Measurements from ENCODE around the gene AGRP.

AGRP gene

DNA sequence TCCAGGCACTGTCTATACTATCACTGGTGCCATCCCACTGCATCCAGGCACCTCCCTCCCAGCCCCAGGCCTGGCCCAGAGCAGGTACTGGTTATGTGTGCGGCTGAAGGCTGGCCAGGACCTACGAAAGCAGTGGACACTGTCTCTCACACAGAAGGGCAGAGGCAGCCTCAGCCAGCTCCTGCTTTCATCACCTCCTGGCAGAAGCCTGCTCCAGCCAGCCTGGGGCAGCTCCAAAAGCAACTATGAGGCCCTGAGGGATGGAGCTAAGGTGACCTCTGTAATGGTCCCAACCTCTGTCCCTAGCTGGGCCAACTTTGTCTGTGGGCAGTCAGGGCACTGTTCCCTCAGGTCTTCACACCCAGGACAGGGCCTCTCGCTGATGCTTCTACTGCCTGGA, 33.6 kb downstream of the AGRP start:
- intact Hi-C loops (cut with DNase I; ENCODE audit: low total_unique reads): no loop called here
- Histone ChIP-seq H3K36me3 (peaks cover 7 to 78% (median 37%) of the 10 kb centered on the region in 3 donors), H3K27ac (no peak overlapping the region), H3K4me1 (peaks cover 0 to 62% (median 15%) of the 10 kb centered on the region in 4 donors), H3K4me3 (no peak overlapping the region), H3K27me3 (no peaks in the 10 kb centered on the region), H3K9me3 (no peaks in the 10 kb centered on the region)
- no peak for TF ChIP-seq CTCF (IDR thresholded peaks at IDR 0.05)
- DNase-seq: no peak

- Histone ChIP-seq H3K27me3 (no peaks in the 10 kb centered on the region), H3K9me3 (no peaks in the 10 kb centered on the region), H3K4me3 (no peak overlapping the region), H3K4me1 (peaks cover 0 to 66% (median 15%) of the 10 kb centered on the region in 4 donors), H3K36me3 (peaks cover 7 to 82% (median 37%) of the 10 kb centered on the region in 3 donors), H3K27ac (no peak overlapping the region)
- DNase-seq: no peak
- intact Hi-C loops (cut with DNase I; ENCODE audit: low total_unique reads): no loop called here
- TF ChIP-seq CTCF (IDR thresholded peaks at IDR 0.05): no peak
Observed at GRCh38 chr16:67449336-67449735, 34.0 kb downstream of the AGRP start.

GRCh38 chr16:67448580-67448979, 34.8 kb downstream of the AGRP start:
- no peaks in the 10 kb centered on the region for H3K27me3 ChIP-seq
- no peak for TF ChIP-seq CTCF (IDR thresholded peaks at IDR 0.05)
- peaks cover 0 to 72% (median 16%) of the 10 kb centered on the region in 4 donors for H3K4me1 ChIP-seq
- H3K27ac ChIP-seq: no peak overlapping the region
- H3K9me3 ChIP-seq: no peaks in the 10 kb centered on the region
- H3K36me3 ChIP-seq: peaks cover 7 to 85% (median 42%) of the 10 kb centered on the region in 3 donors
- intact Hi-C loops (cut with DNase I; ENCODE audit: low total_unique reads): no loop called here
- DNase-seq: no peak
- no peak overlapping the region for H3K4me3 ChIP-seq

DNA sequence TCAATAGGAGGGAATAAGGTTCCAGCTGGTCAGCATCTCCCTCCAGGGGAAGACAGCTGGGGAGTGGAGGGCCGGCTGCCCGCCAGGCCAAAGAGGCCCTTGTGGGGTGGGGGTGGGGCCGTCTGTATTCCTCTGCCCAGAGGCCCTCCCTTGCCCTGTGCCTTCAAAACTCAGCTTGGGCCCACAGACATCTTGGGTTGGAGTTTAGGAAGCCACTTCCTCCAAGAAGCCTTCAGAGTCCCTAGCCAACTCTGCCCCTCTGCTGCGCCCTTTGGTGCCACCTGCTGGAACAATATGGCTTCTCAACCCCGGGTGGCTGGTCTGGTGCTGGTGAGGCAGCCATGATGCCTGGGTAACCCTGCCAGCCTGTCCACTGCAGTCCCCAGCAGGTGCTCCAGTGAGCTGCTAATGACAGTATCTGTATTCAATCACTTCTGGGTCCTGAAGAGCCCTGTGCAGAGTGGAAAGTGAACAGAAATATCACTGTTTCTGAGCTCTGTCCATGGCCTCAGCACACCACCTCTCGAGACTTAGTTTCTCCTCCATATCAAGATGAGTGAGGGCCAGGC, 35.8 kb downstream of the AGRP start:
- peaks cover 0 to 77% (median 20%) of the 10 kb centered on the region in 4 donors for H3K4me1 ChIP-seq

GRCh38 chr16:67446968-67447507, 36.3 kb downstream of the AGRP start:
- no peak overlapping the region for H3K27ac ChIP-seq
- intact Hi-C loops (cut with DNase I; ENCODE audit: low total_unique reads): no loop called here

More for the DNA sequence above, 35.8 kb downstream of the AGRP start:
- H3K36me3 ChIP-seq: peaks cover under 1 to 85% (median 35%) of the 10 kb centered on the region in 3 donors
- no peak overlapping the region for H3K27ac ChIP-seq
- H3K27me3 ChIP-seq: no peaks in the 10 kb centered on the region
- intact Hi-C loops (cut with DNase I; ENCODE audit: low total_unique reads): no loop called here
- no peak overlapping the region for H3K4me3 ChIP-seq
- no peaks in the 10 kb centered on the region for H3K9me3 ChIP-seq
- no peak for DNase-seq
- TF ChIP-seq CTCF (IDR thresholded peaks at IDR 0.05): peak; percentile 13 to 18

More at GRCh38 chr16:67446968-67447507, 36.3 kb downstream of the AGRP start:
- TF ChIP-seq CTCF (IDR thresholded peaks at IDR 0.05): no peak
- Histone ChIP-seq H3K4me3 (no peak overlapping the region), H3K36me3 (peaks cover 0 to 81% (median 30%) of the 10 kb centered on the region in 3 donors), H3K4me1 (peaks cover 0 to 76% (median 20%) of the 10 kb centered on the region in 4 donors), H3K9me3 (no peaks in the 10 kb centered on the region), H3K27me3 (no peaks in the 10 kb centered on the region)
- DNase-seq: no peak

Measured in tibial artery (tissue), 4 donors.